Measurements from ENCODE around the gene CST6. TPM values are rescaled to one million over a fixed set of nuclear protein-coding genes. Genes with fewer than 3 reads are reported as not detected.

Gene CST6
- total and polyA plus RNA-seq, 11 donors: 0.87 to 8.3 (median 2.8) TPM; not detected in 6

DNA sequence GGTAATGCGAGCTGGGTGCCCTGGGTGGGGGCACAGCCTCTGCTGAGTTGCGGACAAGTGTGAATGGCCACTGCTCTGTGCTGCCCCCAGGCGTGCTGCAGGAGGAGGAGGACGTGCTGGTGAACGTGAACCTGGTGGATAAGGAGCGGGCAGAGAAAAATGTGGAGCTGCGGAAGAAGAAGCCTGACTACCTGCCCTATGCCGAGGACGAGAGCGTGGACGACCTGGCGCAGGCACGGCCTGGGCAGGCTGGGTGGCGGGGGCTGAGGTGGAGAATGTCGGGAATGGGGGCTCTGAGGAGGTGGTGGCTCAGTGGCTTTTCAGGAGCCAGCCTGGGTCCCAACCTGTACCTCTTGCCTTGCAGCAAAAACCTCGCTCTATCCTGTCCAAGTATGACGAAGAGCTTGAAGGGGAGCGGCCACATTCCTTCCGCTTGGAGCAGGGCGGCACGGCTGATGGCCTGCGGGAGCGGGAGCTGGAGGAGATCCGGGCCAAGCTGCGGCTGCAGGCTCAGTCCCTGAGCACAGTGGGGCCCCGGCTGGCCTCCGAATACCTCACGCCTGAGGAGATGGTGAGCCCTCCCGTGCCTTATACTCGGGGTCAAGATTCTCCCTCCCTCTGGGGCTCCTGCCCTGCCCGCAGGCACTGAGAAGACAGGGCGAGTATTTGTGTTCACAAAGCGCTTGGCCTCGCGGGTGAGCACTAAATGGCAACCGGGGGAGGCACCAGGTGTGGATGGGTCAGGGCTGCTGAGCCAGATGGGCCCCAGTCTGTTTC, 45.6 kb upstream of the CST6 start:
- intact Hi-C loops (cut with DNase I): no loop called here
- WGBS, 4 donors: 91 to 94% (median 93%) methylated on average over 24 to 36 of the region's 36 CpGs
- H3K27ac ChIP-seq: no peak overlapping the region
- H3K9me3 ChIP-seq: no peaks in the 10 kb centered on the region
- DNase-seq: no peak
- ATAC-seq: no peak
- H3K4me3 ChIP-seq: no peak overlapping the region
- TF ChIP-seq, protein P1, sequence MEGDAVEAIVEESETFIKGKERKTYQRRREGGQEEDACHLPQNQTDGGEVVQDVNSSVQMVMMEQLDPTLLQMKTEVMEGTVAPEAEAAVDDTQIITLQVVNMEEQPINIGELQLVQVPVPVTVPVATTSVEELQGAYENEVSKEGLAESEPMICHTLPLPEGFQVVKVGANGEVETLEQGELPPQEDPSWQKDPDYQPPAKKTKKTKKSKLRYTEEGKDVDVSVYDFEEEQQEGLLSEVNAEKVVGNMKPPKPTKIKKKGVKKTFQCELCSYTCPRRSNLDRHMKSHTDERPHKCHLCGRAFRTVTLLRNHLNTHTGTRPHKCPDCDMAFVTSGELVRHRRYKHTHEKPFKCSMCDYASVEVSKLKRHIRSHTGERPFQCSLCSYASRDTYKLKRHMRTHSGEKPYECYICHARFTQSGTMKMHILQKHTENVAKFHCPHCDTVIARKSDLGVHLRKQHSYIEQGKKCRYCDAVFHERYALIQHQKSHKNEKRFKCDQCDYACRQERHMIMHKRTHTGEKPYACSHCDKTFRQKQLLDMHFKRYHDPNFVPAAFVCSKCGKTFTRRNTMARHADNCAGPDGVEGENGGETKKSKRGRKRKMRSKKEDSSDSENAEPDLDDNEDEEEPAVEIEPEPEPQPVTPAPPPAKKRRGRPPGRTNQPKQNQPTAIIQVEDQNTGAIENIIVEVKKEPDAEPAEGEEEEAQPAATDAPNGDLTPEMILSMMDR (IDR thresholded peaks at IDR 0.05): no peak
- TF ChIP-seq POLR2A (IDR thresholded peaks at IDR 0.05): no peak
- H3K36me3 ChIP-seq: peaks cover 7 to 72% (median 69%) of the 10 kb centered on the region in 9 donors
- H3K4me1 ChIP-seq: peaks cover 3 to 24% (median 21%) of the 10 kb centered on the region in 12 donors
- no peaks in the 10 kb centered on the region for H3K27me3 ChIP-seq

DNA sequence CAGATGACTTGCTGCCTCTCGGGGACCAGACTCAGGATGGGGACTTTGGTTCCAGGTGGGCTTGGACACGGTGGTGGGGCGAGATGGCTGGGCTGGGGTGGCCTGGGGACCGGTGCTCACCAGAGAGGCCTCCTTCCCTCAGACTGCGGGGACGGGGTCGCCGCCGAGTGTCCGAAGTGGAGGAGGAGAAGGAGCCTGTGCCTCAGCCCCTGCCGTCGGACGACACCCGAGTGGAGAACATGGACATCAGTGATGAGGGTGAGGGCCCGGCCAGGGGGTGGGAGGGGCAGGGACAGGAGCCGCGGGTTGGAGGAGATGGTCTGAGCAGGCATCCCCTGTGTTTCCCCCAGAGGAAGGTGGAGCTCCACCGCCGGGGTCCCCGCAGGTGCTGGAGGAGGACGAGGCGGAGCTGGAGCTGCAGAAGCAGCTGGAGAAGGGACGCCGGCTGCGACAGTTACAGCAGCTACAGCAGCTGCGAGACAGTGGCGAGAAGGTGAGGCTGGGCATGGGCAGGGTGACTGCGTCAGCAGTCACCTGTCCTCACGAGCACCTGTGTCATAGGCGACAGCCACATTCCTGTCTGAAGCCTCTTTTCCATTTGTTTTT, 44.4 kb upstream of the CST6 start:
- H3K36me3 ChIP-seq: peaks cover 7 to 81% (median 75%) of the 10 kb centered on the region in 9 donors
- no peaks in the 10 kb centered on the region for H3K9me3 ChIP-seq
- peaks cover 3 to 20% (median 19%) of the 10 kb centered on the region in 12 donors for H3K4me1 ChIP-seq
- 90 to 95% (median 93%) methylated on average over 30 of the region's 30 CpGs for WGBS, 4 donors
- DNase-seq: no peak
- H3K4me3 ChIP-seq: no peak overlapping the region
- H3K27me3 ChIP-seq: no peaks in the 10 kb centered on the region
- no peak overlapping the region for H3K27ac ChIP-seq
- TF ChIP-seq, protein P1 (IDR thresholded peaks at IDR 0.05): no peak
- TF ChIP-seq POLR2A (IDR thresholded peaks at IDR 0.05): no peak
- ATAC-seq: no peak
- intact Hi-C loops (cut with DNase I): no loop called here

DNA sequence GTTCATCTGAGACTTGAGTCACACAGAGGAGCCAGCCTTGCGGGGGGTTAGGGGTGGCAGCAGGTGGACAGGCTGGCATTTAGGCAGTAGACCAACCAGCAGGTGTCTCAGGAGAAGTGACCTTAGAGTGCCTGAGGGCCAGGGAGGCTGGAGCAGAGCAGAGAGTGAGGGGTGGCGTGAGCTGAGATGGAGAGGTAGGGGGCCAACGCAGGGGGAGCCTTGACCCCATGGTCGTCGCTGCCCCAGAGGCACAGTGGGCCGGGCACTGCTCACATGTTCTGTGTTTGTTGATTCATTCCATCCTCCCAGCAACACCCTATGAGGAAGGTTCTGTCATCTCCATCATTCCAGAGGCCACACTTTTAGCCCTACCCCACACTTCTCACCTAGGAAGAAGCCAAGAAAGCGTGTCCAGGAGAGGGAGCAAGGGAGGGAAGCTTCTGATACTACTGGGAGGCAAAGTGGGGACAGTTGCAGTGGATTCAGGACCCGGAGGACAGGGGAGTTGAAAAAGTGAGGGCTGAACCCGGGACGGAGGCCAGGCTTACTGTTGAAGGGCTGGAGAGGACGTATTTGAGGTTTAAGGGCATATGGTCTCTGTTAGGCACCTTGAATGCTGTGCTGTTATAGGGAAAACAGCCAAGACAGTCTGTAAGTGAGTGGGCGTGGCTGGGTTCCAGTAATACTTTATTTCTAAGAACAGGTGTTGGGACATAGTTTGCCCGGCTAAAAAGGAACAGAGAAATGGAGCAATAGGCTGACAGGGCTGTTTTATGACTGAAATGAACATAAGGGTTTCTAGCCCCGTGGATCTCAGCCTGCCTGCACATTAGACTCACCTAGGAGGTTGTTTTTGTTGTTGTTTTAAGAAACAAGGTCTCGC, 43.0 kb upstream of the CST6 start:
- 83 to 88% (median 87%) methylated on average over 14 to 15 of the region's 15 CpGs for WGBS, 4 donors
- TF ChIP-seq, protein P1 (IDR thresholded peaks at IDR 0.05): no peak
- no peak for TF ChIP-seq POLR2A (IDR thresholded peaks at IDR 0.05)
- ATAC-seq: peak in 1 of 4 donors; percentile 7
- H3K27me3 ChIP-seq: no peaks in the 10 kb centered on the region
- H3K9me3 ChIP-seq: no peaks in the 10 kb centered on the region
- H3K27ac ChIP-seq: no peak overlapping the region
- DNase-seq: no peak
- H3K4me3 ChIP-seq: no peak overlapping the region
- intact Hi-C loops (cut with DNase I): no loop called here
- H3K36me3 ChIP-seq: peaks cover 7 to 89% (median 80%) of the 10 kb centered on the region in 9 donors
- peaks cover 0 to 6% (median 5%) of the 10 kb centered on the region in 12 donors for H3K4me1 ChIP-seq
